Endothelial cell of umbilical vein (primary cell): ENCODE data around the gene RANBP17. TPM values are rescaled to one million over a fixed set of nuclear protein-coding genes. Genes with fewer than 3 reads are reported as not detected.

ENCODE experiments used
- BruUV-seq: library from RNA; stranded (reverse); fragments of 400-500 nt; replicated peaks from 2 replicates; lab custom pipeline; 2021; lab: Mats Ljungman, UMichigan
- CTCF ChIA-PET: fragments of 300-600, 350-600 bp; sonication (Branson Sonifier 250); formaldehyde crosslinking; loops from one replicate; lab custom pipeline; 2021; ENCODE audit warnings: antibody characterized with exemption, inconsistent platforms; lab: Charles Lee
- POLR2A ChIA-PET: fragments of 300-600, 350-600 bp; sonication (Branson Sonifier 250); formaldehyde crosslinking; loops from one replicate; lab custom pipeline; 2021; ENCODE audit warnings: antibody characterized with exemption, inconsistent platforms; lab: Charles Lee
- DNase-seq: peaks from one replicate; pipeline ENCODE4 v3.0.0-alpha.2; 2011; ENCODE audit warnings: low read depth, low spot score
- FAIRE-seq: peaks from 2 replicates; lab custom pipeline; 2011; peaks lifted over from hg19 to GRCh38; lab: Jason Lieb, UNC
- H2AFZ ChIP-seq: 2 replicates; pipeline ENCODE4 v1.6.0; 2012; ENCODE audit warnings: low read depth, low read length, control low read depth, inconsistent platforms
- H3K27ac ChIP-seq: 2 replicates; pipeline ENCODE4 v1.5.1; 2011; ENCODE audit warnings: low read depth, mild to moderate bottlenecking, control low read depth, low read length, moderate library complexity; ENCODE audit not compliant: insufficient read depth
- H3K27me3 ChIP-seq, 2 experiments: 2 replicates each; pipeline versions ENCODE4 v1.6.0 to v1.6.1; 2011; ENCODE audit warnings: low read length in 2 of 2, mixed read lengths in 1 of 2; ENCODE audit not compliant: control insufficient read depth in 2 of 2, insufficient read depth in 2 of 2
- H3K36me3 ChIP-seq, 2 experiments: 2 replicates in 1 of 2; 3 replicates in 1 of 2; pipeline ENCODE4 v1.5.1; 2011; ENCODE audit warnings: low read length in 2 of 2, mild to moderate bottlenecking in 1 of 2, moderate library complexity in 1 of 2; ENCODE audit not compliant: control insufficient read depth in 2 of 2, insufficient read depth in 2 of 2; ENCODE audit errors: extremely low read depth in 1 of 2
- H3K4me1 ChIP-seq: 3 replicates; pipeline ENCODE4 v1.5.1; 2011; ENCODE audit warnings: mild to moderate bottlenecking, low read length; ENCODE audit not compliant: control insufficient read depth, insufficient read depth; ENCODE audit errors: extremely low read depth
- H3K4me2 ChIP-seq: 2 replicates; pipeline ENCODE4 v1.6.1; 2011; ENCODE audit warnings: low read length, control low read depth, mixed read lengths; ENCODE audit not compliant: insufficient read depth
- H3K4me3 ChIP-seq, 3 experiments: fragments of 200-600 bp in 1 of 3; sonication (generic), shearing (Covaris generic) in 1 of 3; replicated peaks in 1 of 3; 2 replicates each; pipeline ENCODE4 v1.5.1; 2011 to 2016; ENCODE audit warnings: control low read depth in 3 of 3, low read length in 3 of 3, mild to moderate bottlenecking in 2 of 3, inconsistent platforms in 1 of 3, low read depth in 1 of 3, moderate library complexity in 1 of 3; ENCODE audit not compliant: insufficient read depth in 1 of 3
- H3K79me2 ChIP-seq: 2 replicates; pipeline ENCODE4 v1.6.0; 2012; ENCODE audit warnings: low read length, inconsistent platforms; ENCODE audit not compliant: control insufficient read depth, insufficient read depth
- H3K9ac ChIP-seq: replicated peaks from 2 replicates; pipeline ENCODE3; 2011; ENCODE audit warnings: low read length, control low read depth; ENCODE audit not compliant: insufficient read depth; ENCODE audit errors: extremely low read depth
- H3K9me1 ChIP-seq: replicated peaks from 3 replicates; pipeline ENCODE4 v1.6.0; 2011; ENCODE audit warnings: mild to moderate bottlenecking, low read length; ENCODE audit not compliant: control insufficient read depth, insufficient read depth; ENCODE audit errors: extremely low read depth
- H3K9me3 ChIP-seq: replicated peaks from 2 replicates; pipeline ENCODE4 v1.5.1; 2012; ENCODE audit warnings: low read length, inconsistent platforms; ENCODE audit not compliant: control insufficient read depth, insufficient read depth
- H4K20me1 ChIP-seq: replicated peaks from 2 replicates; pipeline ENCODE3; 2011; ENCODE audit warnings: mild to moderate bottlenecking, low read length; ENCODE audit not compliant: control insufficient read depth, insufficient read depth; ENCODE audit errors: extremely low read depth
- CTCF ChIP-seq, 2 donors: IDR thresholded peaks; 1 replicate in 1 of 2; 2 replicates in 1 of 2; pipeline ENCODE4 v1.5.1; 2011; ENCODE audit warnings: low read length in 2 of 2, mild to moderate bottlenecking in 2 of 2, moderate library complexity in 2 of 2, control low read depth in 1 of 2, inconsistent platforms in 1 of 2, low read depth in 1 of 2; ENCODE audit not compliant: insufficient read depth in 1 of 2; ENCODE audit errors: extremely low read depth in 1 of 2
- EZH2 ChIP-seq: IDR thresholded peaks from 2 replicates; pipeline ENCODE4 v1.6.1; 2012; ENCODE audit warnings: borderline replicate concordance, low read depth, mild to moderate bottlenecking, moderate library complexity, low read length, inconsistent platforms; ENCODE audit not compliant: severe bottlenecking
- FOS ChIP-seq: IDR thresholded peaks from 2 replicates; pipeline ENCODE4 v1.6.1; 2011; ENCODE audit warnings: mild to moderate bottlenecking, low read length, moderate library complexity, borderline replicate concordance; ENCODE audit not compliant: insufficient read depth
- GATA2 ChIP-seq: IDR thresholded peaks from 2 replicates; pipeline ENCODE4 v1.7.0; 2011; ENCODE audit warnings: low read depth, mild to moderate bottlenecking, moderate library complexity, mixed read lengths, low read length; ENCODE audit not compliant: insufficient read length, insufficient read depth
- JUN ChIP-seq: IDR thresholded peaks from 2 replicates; pipeline ENCODE4 v1.6.1; 2011; ENCODE audit warnings: borderline replicate concordance, low read depth; ENCODE audit not compliant: insufficient read length, insufficient read depth
- POLR2A ChIP-seq: IDR thresholded peaks from 2 replicates; pipeline ENCODE4 v1.6.1; 2012; ENCODE audit warnings: low read depth, mild to moderate bottlenecking, control low read depth, low read length
- POLR2AphosphoS5 ChIP-seq: IDR thresholded peaks from 2 replicates; pipeline ENCODE4 v1.6.1; 2012; ENCODE audit warnings: low read depth, mild to moderate bottlenecking, control low read depth, low read length, moderate library complexity; ENCODE audit not compliant: insufficient read depth
- dilution Hi-C: fragments of 300-500 bp; cut with MboI; formaldehyde crosslinking; loops from one replicate; pipeline ENCODE4 v1.15.0; 2019; ENCODE audit warnings: low sequenced_read_pairs; ENCODE audit not compliant: extremely low pct_ligation_motif_present
- intact Hi-C: fragments of 100-400 bp; cut with micrococcal nuclease; formaldehyde crosslinking; loops from one replicate; pipeline ENCODE4 v1.10.0; 2022
- polyA plus RNA-seq, 4 experiments: library from polyadenylated mRNA; depleted of rRNA in 3 of 4; stranded (reverse) in 3 of 4; unstranded in 1 of 4; fragments of >200 nt; gene quantifications; 2 replicates each; pipeline versions ENCODE4 v1.2.1 to v1.2.3, GENCODE V29; 2011 to 2012; ENCODE audit warnings: missing spikeins in 1 of 4
- total RNA-seq: library from RNA; stranded (reverse); gene quantifications from 2 replicates; pipeline ENCODE4 v1.2.3, GENCODE V29; 2021

RANBP17 gene
- total and polyA plus RNA-seq, 2 donors (not counting 3 experiments of a cell fraction or from before 2014, with no cell fraction given) = 5.6 to 13.6 TPM

GRCh38 chr5:171092194-171092593 lies 230.4 kb downstream of the RANBP17 start:
- CTCF ChIA-PET = no interaction called here
- no peak overlapping the region for H3K4me3 ChIP-seq
- H4K20me1 ChIP-seq = no peaks in the 10 kb centered on the region
- peak overlapping the region; percentile 66 for H3K27ac ChIP-seq
- peak overlapping the region; percentile 37 for H3K9ac ChIP-seq
- no peaks in the 10 kb centered on the region for H3K36me3 ChIP-seq
- POLR2A ChIA-PET = no interaction called here
- no TSS peak for BruUV-seq
- H2AFZ ChIP-seq = no peak overlapping the region
- DNase-seq (peak; percentile 71), FAIRE-seq (peak; percentile 81)
- intact Hi-C loops (loop anchor here (2.0 kb wide), 1 partner anchor 63 kb away; no protein-coding TSS in a partner anchor), dilution Hi-C loops (no loop called here)
- no peaks in the 10 kb centered on the region for H3K9me3 ChIP-seq
- H3K27me3 ChIP-seq = no peaks in the 10 kb centered on the region
- peaks cover 12% of the 10 kb centered on the region for H3K4me1 ChIP-seq
- H3K79me2 ChIP-seq = no peaks in the 10 kb centered on the region
- TF ChIP-seq JUN = peak; percentile 83
- TF ChIP-seq FOS = peak; percentile 80
- TF ChIP-seq POLR2A = no peak
- H3K9me1 ChIP-seq = no peaks in the 10 kb centered on the region
- H3K4me2 ChIP-seq = peak overlapping the region; percentile 53

GRCh38 chr5:171093598-171093997 lies 231.8 kb downstream of the RANBP17 start:
- H4K20me1 ChIP-seq = no peaks in the 10 kb centered on the region
- intact Hi-C loops = loop anchor here (2.0 kb wide), 1 partner anchor 61 kb away; no protein-coding TSS in a partner anchor
- H3K27me3 ChIP-seq = no peaks in the 10 kb centered on the region
- ChIA-PET CTCF (interaction anchor here (1.3 kb wide), 1 partner anchor 8 kb away, joined by 3 read pairs; no protein-coding TSS in a partner anchor), POLR2A (no interaction called here)
- no peaks in the 10 kb centered on the region for H3K79me2 ChIP-seq
- no peaks in the 10 kb centered on the region for H3K9me1 ChIP-seq
- H3K36me3 ChIP-seq = no peaks in the 10 kb centered on the region
- no TSS peak for BruUV-seq
- H3K27ac ChIP-seq = no peak overlapping the region
- H2AFZ ChIP-seq = no peak overlapping the region
- no peaks in the 10 kb centered on the region for H3K9me3 ChIP-seq
- FAIRE-seq = no peak
- dilution Hi-C loops = no loop called here
- DNase-seq = no peak
- no peak overlapping the region for H3K9ac ChIP-seq
- peaks cover 12% of the 10 kb centered on the region for H3K4me1 ChIP-seq
- no peak overlapping the region for H3K4me2 ChIP-seq
- no peak overlapping the region for H3K4me3 ChIP-seq
- TF ChIP-seq FOS (no peak), POLR2AphosphoS5 (no peak), GATA2 (no peak), POLR2A (no peak), CTCF (IDR thresholded peaks at IDR 0.05; ENCODE audit: extremely low read depth in 1 of 2, insufficient read depth in 1 of 2, low read depth in 1 of 2, low read length in 2 of 2) (no peak), EZH2 (no peak)
